Right lobe of liver (tissue), 4 donors: ENCODE measurements around the gene TEX264.
"Not testable (repeated sequence)": the region's sequence is repeated elsewhere in the genome, so short reads cannot be mapped to it uniquely, and the experiment has no call there.

Source experiments
- CTCF ChIP-seq, 4 donors: fragments of 200-600 bp in 3 of 4; fragments of 450-650 bp in 1 of 4; IDR thresholded peaks; one replicate each; pipeline versions ENCODE4 v1.5.1 to v1.8.0; 2016 to 2022; ENCODE audit warnings: antibody characterized with exemption in 4 of 4, mild to moderate bottlenecking in 2 of 4
- POLR2A ChIP-seq: fragments of 450-650 bp; IDR thresholded peaks from one replicate; pipeline ENCODE4 v1.6.1; 2017; ENCODE audit warnings: antibody characterized with exemption, mild to moderate bottlenecking
- donor health status: DM: no; HTN: no; CAD: no.
- donor health status: DM: no; HTN: no; CAD: no.
- donor health status: DM: no; HTN: yes; CAD: no.

GRCh38 chr3:51742320-51742719 lies 71.3 kb downstream of the TEX264 start:
- TF ChIP-seq CTCF (IDR thresholded peaks at IDR 0.05); POLR2A: not testable (repeated sequence)
